HG03432 (cell line): Measurements from ENCODE around the gene C1S.
"Not testable (repeated sequence)": the region's sequence is repeated elsewhere in the genome, so short reads cannot be mapped to it uniquely, and the experiment has no call there.

Source experiments
- ATAC-seq: cut with Tn5 transposase; IDR thresholded peaks from one replicate; pipeline ENCODE4 v1.9.1; 2021; ENCODE audit warnings: mild to moderate bottlenecking, moderate library complexity; ENCODE audit not compliant: unreplicated experiment

C1S gene

DNA sequence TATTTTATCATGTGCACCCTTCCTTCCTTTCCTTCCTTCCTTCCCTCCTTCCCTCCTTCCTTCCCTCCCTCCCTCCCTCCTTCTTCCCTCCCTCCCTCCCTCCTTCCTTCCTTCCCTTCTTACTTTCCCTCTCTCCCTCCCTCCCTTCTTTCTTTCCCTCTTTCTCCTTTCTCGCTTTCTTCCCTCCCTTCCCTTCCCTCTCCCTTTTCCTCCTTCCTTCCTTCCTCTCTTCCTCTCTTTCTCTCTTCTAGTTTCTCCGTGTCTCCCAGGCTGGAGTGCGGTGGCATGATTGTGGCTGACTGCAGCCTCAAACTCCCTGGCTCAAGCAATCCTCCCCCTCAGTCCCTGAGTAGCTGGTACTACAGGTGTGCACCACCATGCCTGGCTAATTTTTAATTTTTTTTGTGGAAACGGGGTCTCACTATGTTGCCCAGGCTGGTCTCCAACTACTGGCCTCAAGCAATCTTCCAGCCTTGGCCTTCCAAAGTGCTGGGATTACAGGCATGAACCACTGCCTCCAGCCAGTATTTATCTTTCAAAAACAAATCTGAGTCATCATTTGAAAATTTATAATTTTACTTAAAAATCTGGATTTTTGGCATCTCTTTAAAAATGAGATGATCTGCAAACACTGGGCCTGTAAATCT, 40.7 kb downstream of the C1S start:
- ATAC-seq, result no peak

DNA sequence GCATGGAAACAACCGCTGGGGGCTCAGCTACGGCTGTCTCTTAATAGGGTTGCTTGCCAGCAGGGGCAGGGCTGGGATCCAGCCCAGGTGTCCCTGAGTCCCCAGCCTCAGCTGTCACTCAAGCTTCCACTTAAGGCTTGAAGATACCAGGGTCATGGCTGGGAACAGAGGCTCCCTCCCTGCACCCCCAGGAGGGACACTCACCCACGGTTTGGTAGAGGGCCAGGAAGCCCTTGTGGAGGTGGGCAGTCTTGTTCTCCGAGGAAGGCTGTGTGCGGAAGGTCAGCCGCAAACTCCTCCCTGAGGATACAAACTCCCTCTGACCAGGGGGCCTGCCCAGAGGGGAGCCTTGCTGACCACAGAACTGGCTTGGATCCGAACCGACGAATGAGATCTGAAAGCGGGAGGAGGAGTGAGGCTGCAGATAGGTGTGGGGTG, 41.2 kb downstream of the C1S start:
- no peak for ATAC-seq

DNA sequence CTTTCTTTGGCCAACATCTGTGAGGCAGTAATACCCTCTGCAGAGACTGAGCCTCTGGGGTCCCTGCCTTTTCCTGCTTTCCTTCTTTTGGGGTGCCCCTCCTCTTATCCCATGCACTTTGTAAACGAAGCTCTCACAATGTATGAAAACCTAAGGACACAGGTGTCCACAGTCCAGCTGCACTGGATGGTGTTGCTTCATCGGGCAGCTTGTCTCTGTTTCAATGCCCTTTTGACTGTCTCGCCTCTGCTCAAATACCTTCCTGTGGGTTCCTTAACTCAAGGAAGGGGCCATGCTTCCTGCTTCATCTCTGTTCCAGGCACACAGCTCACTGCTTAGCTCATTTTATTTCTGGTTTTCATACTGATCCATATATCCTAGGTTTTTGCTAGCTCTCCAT, 42.1 kb downstream of the C1S start:
- no peak for ATAC-seq

DNA sequence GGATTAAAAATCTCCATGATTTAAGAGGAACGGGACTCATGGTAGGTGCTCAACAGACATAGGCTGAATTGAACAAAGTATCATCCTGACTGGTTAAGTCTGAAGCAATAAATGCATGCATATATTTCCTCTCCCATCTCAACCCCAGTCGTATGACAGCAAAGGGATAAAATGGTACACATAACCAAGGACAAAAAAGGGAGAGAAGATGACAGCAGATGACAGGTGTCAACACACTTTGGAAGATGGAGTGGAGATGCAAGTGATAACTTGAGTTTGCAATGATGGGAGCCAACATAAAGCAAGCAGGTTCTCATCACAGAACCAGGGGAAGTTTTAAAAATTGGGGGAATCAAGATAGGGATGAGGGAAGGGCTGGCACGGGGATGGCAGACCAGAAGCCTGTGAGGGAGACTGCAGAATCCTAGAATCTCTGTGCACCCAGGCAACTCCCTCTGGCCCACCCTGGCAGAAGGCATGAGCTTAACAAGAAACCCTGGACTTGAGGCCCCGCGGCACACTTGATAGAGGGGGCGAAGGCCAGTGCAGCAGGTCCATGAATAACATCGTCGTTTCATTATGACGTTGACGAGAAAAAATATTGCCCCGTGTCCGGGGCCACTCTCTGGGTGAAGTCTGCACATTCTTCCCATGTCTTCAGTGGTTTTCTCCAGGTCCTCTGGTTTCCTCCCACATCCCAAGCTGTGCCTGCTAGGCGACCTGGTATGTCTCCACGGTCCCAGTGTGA, 43.5 kb downstream of the C1S start:
- ATAC-seq, result no peak

DNA sequence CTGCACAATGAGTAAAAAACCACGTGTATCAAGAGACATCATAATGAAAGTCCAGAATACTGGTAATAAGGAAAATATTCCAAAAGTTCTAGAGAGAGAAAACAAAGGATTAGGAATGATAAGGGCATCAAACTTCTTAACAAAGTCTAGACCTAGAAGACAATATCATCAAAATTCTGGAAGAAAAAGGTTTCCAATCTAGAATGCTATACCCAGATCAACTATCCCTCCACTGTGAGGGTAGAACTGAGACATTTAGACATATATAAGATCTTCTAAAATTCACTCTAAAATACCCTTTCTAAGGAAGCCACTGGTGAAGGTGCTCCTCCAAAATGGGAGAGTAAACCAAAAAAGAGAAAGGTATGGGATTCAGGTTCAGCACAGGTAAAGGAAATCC, 45.6 kb downstream of the C1S start:
- ATAC-seq, result no peak

DNA sequence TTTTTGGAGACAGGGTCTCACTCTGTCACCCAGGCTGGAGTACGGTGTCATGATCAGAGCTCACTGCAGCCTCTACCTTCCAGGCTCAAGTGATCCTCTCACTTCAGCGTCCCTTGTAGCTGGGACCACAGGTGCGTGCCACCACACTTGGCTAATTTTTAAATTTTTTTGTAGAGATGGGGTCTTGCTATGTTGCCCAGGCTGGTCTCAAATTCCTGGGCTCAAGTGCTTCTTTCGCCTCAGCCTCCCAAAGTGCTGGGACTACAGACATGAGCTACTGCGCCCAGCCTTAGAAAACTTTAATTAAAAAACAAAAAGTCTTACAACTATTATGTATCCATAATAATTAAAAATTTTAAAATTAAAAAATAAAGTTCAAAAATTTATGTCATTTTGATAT, 46.7 kb downstream of the C1S start:
- not testable (repeated sequence) for ATAC-seq

DNA sequence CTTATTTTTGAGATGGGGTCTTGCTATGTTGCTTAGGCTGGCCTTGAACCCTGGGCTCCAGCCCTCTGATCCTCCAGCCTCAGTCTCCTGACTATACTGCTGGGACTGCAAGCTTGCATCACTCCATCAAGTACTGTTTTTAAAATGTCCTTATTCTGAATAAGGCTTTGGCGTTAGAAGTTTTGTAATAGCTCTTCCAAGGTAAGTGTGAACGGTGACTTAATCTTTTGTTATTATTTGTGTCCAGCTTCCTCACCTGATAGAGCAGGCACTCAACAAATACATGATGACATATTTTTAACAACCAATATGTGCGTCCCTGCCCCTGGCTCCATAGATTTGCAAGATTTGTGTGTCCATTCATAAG, 47.1 kb downstream of the C1S start:
- ATAC-seq, result no peak

DNA sequence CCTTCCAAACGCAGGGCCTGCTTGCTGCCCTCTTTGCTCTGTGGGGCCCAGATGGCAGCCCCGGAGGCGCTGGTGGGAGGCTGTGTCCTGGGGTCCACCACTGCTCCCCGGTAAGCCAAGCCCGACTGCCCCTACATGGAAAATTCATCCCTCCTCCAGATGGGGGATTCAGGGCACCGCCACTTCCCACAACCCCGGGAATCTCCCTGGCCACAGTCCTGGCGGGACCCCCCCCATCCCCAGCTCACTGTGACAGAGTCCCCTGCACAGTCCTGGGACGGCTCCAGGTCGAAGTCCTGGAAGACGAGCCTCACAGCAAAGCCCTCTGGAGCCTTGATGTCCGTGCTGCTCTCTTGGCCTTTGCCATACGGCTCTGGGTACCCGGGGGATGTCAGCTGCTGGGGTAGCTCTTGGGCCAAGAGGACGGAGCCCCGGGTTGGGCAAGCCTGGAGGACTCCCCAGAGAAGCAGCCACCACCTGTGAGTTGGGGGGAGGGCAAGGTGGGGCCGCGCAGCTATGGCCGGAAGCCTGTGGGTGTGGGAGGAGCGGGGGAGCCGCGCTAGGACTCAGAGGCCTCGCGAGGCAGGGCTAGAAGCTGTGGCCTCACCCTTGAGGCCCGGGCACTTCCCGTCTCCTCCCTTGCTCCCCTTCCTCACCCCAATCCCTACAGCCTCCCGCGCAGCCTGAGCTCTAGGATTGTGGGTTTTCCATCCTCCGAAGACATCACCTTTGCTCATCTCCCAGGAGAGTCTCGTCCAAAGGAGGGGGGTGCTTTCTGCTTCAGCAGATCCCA, 47.7 kb downstream of the C1S start:
- ATAC-seq, result peak; percentile 93

DNA sequence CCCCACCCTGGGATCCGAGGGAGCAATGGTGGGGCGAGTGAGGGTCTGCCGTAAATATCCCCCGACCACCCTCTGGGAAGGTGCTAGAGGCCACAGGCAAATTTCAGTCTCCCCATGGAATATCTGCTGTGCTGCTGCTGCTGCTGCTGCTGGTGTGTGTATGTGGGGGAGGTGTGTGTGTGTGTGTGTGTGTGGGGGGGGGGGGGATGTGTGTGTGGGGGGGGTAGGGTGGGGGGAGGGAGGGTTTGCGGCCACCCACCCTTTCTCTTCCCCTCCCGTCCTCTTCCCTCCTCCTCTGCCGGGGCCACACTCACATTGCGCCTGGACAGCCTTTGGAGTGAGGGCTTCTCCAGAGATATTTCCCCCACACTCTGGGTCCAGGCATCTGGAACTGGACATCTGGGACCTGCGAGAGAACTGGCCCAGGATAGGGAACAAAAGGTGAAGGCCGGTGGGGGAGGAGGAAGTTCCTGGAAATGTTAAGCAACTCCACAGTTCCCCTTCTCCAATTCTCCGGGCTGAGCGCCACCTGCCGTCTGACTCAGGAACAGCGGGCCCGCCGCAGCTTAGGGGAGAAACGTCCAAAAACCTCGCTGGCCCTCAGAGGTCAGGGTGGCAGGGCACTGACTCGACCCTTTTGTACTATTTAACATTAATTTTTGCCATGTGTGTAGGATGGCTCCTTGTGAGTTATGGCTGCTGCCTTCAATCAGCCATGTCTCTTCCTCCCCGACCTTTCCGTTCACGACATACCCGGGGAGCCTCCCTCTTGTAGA, 48.5 kb downstream of the C1S start, which contains the start of gene C1RL:
C1RL (minus strand) TSS at position 419 of the 776 bp plus-strand sequence; CDS start at position 385, 34 bp downstream.
- ATAC-seq, result peak; percentile 31

DNA sequence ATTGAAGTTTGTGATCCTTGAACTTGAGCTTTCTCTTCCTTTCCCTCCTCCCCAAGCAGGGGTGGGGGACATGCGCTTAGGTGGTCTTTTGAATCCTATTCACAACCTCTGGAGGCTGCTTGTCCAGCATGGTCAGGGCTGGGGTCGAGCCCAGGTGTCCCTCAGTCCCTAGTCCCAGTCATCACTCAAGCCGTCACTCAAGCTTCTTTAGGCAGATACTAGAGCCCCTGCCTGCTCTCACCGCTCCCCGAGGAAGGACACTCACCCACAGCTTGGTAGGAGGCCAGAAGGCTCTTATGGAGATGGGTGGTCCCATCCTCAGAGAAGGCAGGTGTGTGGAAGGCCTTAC, 49.0 kb downstream of the C1S start:
- ATAC-seq, result no peak

DNA sequence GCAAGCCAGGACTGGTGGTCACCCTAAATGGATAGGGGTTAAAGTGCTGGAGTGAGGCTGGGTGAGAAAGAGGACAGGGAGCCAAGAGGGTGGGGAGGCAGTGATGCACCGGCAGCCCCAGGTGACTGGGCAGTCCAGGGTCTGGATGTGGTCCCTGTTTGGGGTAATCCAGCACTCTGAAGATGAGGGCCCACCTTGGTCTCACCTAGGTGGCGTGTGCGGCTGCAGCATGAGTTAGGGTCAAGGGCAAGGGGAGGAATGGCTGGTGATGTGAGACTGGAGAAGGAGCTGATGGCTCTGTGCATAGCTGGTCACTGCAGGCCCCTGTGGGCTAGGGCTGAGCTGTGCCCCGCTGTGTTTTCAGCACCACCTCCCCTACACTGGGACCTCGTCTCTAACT, 50.1 kb downstream of the C1S start:
- ATAC-seq, result no peak

DNA sequence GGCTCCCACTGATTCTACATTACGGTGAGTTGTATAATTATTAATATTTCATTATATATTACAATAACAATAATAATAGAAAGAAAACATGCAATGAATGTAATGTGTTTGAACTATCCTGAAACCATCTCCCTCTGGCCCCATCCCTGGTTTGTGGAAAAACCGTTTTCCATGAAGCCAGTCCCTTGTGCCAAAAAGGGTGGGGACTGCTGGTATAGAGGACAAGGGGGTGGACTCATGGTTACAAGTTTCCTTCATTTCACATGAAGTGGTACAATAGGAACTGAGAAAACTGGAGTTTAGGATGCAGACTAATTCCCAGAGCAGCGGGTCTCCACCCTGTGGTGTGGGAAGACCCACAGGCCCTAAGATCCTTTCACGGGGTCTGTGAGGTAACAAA, 51.5 kb downstream of the C1S start:
- ATAC-seq, result no peak

DNA sequence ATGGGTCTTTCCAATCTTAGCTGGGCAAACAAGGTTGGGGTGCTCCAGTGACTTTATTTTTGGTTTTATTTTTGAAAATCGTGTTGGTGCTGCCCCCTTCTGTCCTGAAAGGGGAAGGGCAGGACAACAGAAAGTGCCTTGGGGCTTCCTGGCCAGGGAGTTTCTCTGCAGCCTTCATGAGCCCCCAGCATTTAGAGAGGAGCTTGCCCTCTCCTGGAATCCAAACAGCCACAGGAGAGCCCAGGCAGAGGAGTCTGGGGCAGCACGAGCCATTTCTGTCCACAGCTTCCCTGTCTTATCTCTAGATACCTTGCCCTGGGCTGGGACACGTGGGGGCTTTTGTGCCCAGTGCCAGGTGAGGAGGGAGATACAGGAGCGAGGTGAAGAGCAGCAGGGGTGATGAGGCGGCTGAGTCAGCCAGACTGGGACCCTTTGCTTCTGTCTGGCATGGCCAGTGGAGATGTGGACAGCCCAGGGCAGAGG, 52.9 kb downstream of the C1S start:
- no peak for ATAC-seq

DNA sequence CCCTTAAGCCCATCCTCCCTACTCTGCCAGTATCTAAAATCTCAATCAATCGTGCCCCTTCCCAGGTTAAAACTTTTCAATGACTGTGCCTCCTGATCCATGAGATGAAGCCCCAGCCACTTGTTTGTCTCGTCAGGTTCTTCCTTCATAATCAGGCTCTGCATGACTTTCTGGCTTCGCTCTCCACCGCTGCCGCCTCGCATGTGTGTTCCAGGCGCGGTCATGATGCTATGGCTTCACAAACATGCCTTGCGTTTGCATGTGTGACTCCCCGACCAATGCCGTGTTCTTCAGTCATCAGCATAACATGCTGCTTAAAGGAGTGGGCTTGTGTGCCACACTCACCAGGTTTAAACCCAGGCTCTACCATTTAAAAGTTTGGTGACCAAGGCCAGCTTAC, 53.5 kb downstream of the C1S start:
- no peak for ATAC-seq

DNA sequence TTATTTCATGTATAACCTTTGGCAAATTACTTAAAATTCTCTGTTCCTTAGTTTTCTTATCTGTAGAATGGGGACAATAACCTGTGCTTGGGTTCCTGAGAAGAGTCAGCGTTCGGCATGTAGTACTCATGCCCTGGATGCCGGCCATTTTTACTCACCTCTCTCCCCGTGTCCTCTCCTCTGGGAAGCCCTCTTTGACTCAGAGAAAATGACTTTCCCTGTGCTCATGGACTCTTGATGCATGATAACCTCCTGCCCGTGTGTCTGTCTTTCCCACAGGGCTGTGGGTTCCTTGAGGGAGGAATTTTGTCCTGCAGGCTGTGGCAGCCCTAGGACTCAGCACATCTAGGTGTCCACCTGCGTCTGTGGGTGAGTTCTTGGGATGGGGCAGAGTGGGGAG, 54.3 kb downstream of the C1S start:
- ATAC-seq, result no peak

DNA sequence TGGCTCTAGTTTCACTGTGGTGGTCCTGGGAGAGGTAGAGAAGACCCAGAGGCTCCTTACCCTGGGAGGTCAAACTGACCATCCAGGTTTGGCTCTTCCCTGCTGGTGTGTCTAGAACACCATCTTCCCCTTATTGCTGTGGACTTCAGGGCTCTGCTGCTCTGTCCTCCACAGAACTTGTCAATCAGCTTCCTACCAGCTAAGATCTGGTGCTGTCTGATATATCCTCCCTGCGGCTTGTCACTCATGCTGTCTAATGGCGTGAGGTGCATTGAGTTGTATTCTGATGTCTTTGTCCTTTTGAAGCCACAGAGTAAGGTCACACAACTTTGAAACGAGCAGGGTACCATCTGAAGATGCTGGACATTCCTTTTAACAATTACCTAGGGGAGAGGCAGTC, 55.7 kb downstream of the C1S start:
- ATAC-seq, result no peak

DNA sequence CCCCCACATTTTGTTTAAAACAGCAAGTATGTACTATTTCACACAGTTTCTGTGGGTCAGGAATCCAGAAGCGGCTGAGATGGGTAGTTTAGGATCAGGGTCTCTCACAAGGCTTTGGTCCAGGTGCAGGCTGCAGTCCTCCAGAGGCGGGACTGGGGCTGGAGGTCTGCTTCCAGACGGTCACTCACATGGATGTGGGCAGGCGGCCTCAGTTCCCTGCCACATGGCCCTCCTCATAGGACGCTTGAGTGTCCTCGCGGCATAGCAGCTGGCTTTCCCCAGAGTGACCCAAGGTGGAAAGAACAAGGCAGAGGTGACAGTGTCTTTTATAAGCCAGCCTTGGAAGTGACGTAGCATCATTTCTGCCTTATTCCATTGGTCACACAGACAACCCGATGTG, 56.4 kb downstream of the C1S start:
- no peak for ATAC-seq

DNA sequence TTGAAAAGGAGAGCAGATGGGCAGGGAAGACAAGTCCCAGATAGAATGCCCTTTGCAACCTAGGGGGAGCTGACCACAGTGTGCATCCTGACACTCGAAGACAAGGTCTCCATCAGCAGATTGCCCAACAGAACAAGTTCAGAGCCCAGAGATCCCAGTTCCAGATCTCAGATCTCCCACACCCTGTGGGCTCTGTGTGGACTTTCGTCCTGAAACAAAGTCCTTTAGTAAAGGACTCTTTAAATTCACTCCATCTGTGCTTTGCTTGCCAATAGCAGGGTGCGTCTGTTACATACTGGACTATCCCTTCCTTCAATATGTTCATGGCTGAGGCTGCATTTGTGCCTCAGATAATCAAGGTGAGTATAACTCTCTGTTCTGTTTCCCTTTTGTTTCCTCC, 57.2 kb downstream of the C1S start:
- ATAC-seq, result no peak

DNA sequence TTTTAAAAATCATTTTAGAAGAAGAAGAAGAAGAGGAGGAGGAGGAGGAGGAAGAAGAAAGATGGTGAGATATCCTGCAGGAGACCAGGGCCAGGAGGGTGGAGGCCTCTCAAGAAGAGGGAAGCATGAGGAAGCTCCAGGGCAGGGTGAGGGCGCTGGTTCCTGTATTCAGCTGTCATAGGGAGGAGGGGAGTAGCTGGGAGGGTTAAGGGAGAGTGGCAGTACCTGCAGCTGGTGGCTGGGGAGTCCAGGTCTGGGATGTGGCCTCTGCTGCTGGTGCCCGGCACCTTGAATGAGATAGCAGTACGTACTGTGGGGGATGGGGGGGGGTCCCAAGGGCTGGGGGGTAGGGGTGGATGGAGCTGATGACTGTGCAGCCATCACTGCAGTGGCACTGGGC, 58.4 kb downstream of the C1S start:
- no peak for ATAC-seq

DNA sequence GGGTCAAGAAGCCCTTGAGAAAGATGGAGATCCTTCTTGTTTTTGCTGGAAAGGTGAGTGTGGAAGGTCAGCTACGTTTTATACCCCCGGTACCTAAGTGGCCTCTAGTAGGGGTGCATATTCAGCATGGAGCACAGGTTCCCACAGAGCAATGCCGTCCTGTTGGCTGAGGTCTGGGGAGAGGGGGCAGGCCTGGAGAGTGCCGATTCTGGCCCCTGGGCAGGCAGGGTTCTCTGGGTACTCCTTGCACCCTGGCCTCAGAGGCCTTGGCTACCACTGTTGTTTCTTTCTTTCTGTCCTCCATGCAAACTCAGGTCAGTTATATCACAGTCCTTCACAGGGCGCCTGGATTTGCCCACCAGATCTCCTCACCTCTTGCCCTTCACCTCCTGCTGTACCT, 59.6 kb downstream of the C1S start:
- ATAC-seq, result no peak
